ENCODE data around the gene LYRM9.

Gene LYRM9

DNA sequence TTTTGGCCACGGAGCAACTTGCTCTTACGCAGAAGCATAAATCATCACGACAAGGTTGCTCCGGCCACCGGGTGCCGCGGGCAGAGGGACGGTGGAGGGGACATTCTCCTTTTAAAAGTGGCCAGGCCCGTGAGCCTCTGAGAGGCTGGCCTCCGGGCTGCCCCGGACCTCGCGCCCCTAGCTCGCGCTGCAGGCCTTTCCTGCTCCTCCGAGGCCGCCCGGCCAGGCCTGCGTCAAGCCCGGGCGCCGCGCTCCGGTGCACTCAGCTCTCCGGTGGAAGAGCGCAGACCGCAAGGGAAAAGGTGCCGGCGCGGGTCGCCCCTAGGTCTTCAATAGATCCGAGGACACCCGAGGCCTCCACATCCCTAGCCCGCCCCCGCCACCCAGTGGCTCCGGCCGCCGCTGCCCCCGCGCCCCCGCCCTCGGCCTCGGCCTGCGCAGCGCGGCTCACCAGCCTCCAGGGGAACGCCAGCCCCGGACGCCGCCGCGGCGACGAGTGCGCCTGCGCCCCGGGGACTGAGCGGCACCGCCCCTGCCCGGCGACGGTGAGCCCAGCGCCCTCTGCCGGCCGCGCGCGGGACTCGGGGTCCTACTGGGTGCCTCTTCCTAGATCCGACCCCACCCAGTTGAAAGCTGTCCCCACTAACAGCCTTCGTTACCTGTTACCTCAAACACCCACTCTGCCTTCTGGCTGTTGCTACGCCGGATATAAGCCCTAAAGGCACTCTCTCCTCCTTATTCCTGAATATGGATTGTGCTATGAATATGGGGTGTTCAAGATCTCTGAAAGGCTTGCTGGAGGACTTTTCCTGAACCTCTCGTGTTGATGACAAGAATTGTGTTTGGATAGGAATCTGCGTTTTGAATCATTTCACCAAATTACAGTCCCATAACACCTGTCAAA lies at the start of gene LYRM9 (continued):
- TF ChIP-seq, protein P1, sequence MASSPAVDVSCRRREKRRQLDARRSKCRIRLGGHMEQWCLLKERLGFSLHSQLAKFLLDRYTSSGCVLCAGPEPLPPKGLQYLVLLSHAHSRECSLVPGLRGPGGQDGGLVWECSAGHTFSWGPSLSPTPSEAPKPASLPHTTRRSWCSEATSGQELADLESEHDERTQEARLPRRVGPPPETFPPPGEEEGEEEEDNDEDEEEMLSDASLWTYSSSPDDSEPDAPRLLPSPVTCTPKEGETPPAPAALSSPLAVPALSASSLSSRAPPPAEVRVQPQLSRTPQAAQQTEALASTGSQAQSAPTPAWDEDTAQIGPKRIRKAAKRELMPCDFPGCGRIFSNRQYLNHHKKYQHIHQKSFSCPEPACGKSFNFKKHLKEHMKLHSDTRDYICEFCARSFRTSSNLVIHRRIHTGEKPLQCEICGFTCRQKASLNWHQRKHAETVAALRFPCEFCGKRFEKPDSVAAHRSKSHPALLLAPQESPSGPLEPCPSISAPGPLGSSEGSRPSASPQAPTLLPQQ (tag by site-specific recombination; IDR thresholded peaks at IDR 0.05) = 0 out of 2 replicates have a peak, but pooled peaks have one; percentile 41
- TF ChIP-seq ZBTB8A (tag by site-specific recombination; IDR thresholded peaks at IDR 0.05) (0 out of 2 replicates have a peak, but pooled peaks have one; percentile 16), PRDM1 (tag by site-specific recombination; IDR thresholded peaks at IDR 0.05) (no peak), ZNF747 (tag by site-specific recombination; IDR thresholded peaks at IDR 0.05) (no peak), ZXDB (tag by site-specific recombination; IDR thresholded peaks at IDR 0.05) (no peak), ZNF777 (tag by site-specific recombination; IDR thresholded peaks at IDR 0.05; ENCODE audit: borderline replicate concordance) (no peak), ZNF19 (tag by site-specific recombination; IDR thresholded peaks at IDR 0.05; ENCODE audit: low read depth) (no peak), ZNF423 (tag by site-specific recombination; IDR thresholded peaks at IDR 0.05) (no peak), TCF7L2 (IDR thresholded peaks at IDR 0.05; ENCODE audit: borderline replicate concordance, low read depth, low read length) (no peak), ZNF837 (tag by site-specific recombination; IDR thresholded peaks at IDR 0.05) (no peak), ZNF510 (tag by site-specific recombination; IDR thresholded peaks at IDR 0.05; ENCODE audit: insufficient replicate concordance) (no peak), ZNF585B (tag by site-specific recombination; IDR thresholded peaks at IDR 0.05) (no peak), HOXA7 (CRISPR knock-in tag; IDR thresholded peaks at IDR 0.05; ENCODE audit: borderline replicate concordance) (no peak), ZBTB48 (tag by site-specific recombination; IDR thresholded peaks at IDR 0.05) (no peak), EGR2 (tag by site-specific recombination; IDR thresholded peaks at IDR 0.05; ENCODE audit: low read depth) (0 out of 2 replicates have a peak, but pooled peaks have one; percentile 31), SP2 (tag by site-specific recombination; IDR thresholded peaks at IDR 0.05) (no peak), ZNF701 (tag by site-specific recombination; IDR thresholded peaks at IDR 0.05) (no peak), ZNF785 (tag by site-specific recombination; IDR thresholded peaks at IDR 0.05) (no peak), ZNF658 (tag by site-specific recombination; IDR thresholded peaks at IDR 0.05) (no peak), ZNF2 (tag by site-specific recombination; IDR thresholded peaks at IDR 0.05) (no peak), ZNF843 (tag by site-specific recombination; IDR thresholded peaks at IDR 0.05) (no peak), SCRT2 (tag by site-specific recombination; IDR thresholded peaks at IDR 0.05) (peak; percentile 75), ZNF223 (tag by site-specific recombination; IDR thresholded peaks at IDR 0.05) (no peak), ZNF544 (tag by site-specific recombination; IDR thresholded peaks at IDR 0.05) (no peak), WT1 (tag by site-specific recombination; IDR thresholded peaks at IDR 0.05) (no peak)
- TF ChIP-seq, protein P2, sequence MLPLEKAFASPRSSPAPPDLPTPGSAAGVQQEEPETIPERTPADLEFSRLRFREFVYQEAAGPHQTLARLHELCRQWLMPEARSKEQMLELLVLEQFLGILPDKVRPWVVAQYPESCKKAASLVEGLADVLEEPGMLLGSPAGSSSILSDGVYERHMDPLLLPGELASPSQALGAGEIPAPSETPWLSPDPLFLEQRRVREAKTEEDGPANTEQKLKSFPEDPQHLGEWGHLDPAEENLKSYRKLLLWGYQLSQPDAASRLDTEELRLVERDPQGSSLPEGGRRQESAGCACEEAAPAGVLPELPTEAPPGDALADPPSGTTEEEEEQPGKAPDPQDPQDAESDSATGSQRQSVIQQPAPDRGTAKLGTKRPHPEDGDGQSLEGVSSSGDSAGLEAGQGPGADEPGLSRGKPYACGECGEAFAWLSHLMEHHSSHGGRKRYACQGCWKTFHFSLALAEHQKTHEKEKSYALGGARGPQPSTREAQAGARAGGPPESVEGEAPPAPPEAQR (tag by site-specific recombination; IDR thresholded peaks at IDR 0.05) = no peak
- TF ChIP-seq, protein P3, sequence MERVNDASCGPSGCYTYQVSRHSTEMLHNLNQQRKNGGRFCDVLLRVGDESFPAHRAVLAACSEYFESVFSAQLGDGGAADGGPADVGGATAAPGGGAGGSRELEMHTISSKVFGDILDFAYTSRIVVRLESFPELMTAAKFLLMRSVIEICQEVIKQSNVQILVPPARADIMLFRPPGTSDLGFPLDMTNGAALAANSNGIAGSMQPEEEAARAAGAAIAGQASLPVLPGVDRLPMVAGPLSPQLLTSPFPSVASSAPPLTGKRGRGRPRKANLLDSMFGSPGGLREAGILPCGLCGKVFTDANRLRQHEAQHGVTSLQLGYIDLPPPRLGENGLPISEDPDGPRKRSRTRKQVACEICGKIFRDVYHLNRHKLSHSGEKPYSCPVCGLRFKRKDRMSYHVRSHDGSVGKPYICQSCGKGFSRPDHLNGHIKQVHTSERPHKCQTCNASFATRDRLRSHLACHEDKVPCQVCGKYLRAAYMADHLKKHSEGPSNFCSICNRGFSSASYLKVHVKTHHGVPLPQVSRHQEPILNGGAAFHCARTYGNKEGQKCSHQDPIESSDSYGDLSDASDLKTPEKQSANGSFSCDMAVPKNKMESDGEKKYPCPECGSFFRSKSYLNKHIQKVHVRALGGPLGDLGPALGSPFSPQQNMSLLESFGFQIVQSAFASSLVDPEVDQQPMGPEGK (tag by site-specific recombination; IDR thresholded peaks at IDR 0.05) = peak; percentile 84
- TF ChIP-seq, protein P4, sequence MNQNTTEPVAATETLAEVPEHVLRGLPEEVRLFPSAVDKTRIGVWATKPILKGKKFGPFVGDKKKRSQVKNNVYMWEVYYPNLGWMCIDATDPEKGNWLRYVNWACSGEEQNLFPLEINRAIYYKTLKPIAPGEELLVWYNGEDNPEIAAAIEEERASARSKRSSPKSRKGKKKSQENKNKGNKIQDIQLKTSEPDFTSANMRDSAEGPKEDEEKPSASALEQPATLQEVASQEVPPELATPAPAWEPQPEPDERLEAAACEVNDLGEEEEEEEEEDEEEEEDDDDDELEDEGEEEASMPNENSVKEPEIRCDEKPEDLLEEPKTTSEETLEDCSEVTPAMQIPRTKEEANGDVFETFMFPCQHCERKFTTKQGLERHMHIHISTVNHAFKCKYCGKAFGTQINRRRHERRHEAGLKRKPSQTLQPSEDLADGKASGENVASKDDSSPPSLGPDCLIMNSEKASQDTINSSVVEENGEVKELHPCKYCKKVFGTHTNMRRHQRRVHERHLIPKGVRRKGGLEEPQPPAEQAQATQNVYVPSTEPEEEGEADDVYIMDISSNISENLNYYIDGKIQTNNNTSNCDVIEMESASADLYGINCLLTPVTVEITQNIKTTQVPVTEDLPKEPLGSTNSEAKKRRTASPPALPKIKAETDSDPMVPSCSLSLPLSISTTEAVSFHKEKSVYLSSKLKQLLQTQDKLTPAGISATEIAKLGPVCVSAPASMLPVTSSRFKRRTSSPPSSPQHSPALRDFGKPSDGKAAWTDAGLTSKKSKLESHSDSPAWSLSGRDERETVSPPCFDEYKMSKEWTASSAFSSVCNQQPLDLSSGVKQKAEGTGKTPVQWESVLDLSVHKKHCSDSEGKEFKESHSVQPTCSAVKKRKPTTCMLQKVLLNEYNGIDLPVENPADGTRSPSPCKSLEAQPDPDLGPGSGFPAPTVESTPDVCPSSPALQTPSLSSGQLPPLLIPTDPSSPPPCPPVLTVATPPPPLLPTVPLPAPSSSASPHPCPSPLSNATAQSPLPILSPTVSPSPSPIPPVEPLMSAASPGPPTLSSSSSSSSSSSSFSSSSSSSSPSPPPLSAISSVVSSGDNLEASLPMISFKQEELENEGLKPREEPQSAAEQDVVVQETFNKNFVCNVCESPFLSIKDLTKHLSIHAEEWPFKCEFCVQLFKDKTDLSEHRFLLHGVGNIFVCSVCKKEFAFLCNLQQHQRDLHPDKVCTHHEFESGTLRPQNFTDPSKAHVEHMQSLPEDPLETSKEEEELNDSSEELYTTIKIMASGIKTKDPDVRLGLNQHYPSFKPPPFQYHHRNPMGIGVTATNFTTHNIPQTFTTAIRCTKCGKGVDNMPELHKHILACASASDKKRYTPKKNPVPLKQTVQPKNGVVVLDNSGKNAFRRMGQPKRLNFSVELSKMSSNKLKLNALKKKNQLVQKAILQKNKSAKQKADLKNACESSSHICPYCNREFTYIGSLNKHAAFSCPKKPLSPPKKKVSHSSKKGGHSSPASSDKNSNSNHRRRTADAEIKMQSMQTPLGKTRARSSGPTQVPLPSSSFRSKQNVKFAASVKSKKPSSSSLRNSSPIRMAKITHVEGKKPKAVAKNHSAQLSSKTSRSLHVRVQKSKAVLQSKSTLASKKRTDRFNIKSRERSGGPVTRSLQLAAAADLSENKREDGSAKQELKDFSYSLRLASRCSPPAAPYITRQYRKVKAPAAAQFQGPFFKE (tag by site-specific recombination; IDR thresholded peaks at IDR 0.05; ENCODE audit: borderline replicate concordance) = no peak
- TF ChIP-seq, protein P5, sequence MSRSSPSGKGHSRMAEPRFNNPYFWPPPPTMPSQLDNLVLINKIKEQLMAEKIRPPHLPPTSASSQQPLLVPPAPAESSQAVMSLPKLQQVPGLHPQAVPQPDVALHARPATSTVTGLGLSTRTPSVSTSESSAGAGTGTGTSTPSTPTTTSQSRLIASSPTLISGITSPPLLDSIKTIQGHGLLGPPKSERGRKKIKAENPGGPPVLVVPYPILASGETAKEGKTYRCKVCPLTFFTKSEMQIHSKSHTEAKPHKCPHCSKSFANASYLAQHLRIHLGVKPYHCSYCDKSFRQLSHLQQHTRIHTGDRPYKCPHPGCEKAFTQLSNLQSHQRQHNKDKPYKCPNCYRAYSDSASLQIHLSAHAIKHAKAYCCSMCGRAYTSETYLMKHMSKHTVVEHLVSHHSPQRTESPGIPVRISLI (tag by site-specific recombination; IDR thresholded peaks at IDR 0.05) = no peak

Measured in HEK293 (cell line).